ENCODE results near the gene PRKCB. TPM values are rescaled to one million over a fixed set of nuclear protein-coding genes. Genes with fewer than 3 reads are reported as not detected.

The PRKCB gene
- polyA plus RNA-seq, 1 donor (not counting 4 experiments of a cell fraction or from before 2014, with no cell fraction given) = 0.18 TPM

DNA sequence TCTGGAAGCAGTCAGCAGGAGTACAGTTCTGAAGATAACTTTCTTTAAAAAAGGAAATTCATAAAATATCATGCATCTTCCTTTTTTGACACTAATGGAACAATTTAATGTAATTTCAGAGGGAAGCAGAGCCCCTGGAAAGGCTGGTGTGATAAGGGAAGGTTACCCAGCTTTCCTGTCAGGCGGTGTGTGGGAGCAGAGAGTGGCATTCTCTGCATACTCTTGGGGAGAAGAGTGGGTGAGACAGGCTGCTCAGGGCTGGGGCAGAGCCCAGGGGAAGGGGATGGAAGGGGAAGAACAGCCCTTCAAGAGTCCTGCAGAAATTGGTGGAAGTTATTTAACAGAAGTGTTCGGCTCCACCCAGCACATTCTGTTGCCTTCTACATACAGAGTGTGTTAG is 84.7 kb downstream of the PRKCB start:
- dilution Hi-C loops (cut with MboI; ENCODE audit: extremely low pct_ligation_motif_present, low sequenced_read_pairs) = no loop called here
- no peaks in the 10 kb centered on the region for H3K79me2 ChIP-seq (ENCODE audit: control insufficient read depth, insufficient read depth, low read length)
- FAIRE-seq = no peak

GRCh38 chr16:23920899-23921298 is 85.1 kb downstream of the PRKCB start:
- no peak for FAIRE-seq
- H3K4me3 ChIP-seq (ENCODE audit: control insufficient read depth in 2 of 3, extremely low read depth in 1 of 3, insufficient read depth in 2 of 3, low read depth in 1 of 3, low read length in 3 of 3) = no peak overlapping the region
- H3K27ac ChIP-seq (ENCODE audit: control insufficient read depth, insufficient read depth, low read length) = no peak overlapping the region
- DNase-seq (ENCODE audit: low read depth, low spot score) = no peak
- no peaks in the 10 kb centered on the region for H3K4me1 ChIP-seq (ENCODE audit: control insufficient read depth, extremely low read depth, insufficient read depth, low read length)
- no peak overlapping the region for H3K4me2 ChIP-seq (ENCODE audit: control insufficient read depth, extremely low read depth, insufficient read depth, low read depth, low read length)
- H3K9me1 ChIP-seq (ENCODE audit: control insufficient read depth, extremely low read depth, insufficient read depth, low read length) = no peaks in the 10 kb centered on the region
- no peaks in the 10 kb centered on the region for H3K36me3 ChIP-seq (ENCODE audit: control insufficient read depth in 2 of 2, extremely low read depth in 1 of 2, insufficient read depth in 2 of 2, low read length in 2 of 2)
- dilution Hi-C loops (cut with MboI; ENCODE audit: extremely low pct_ligation_motif_present, low sequenced_read_pairs) = no loop called here
- H3K79me2 ChIP-seq (ENCODE audit: control insufficient read depth, insufficient read depth, low read length) = no peaks in the 10 kb centered on the region
- no peak for TF ChIP-seq EZH2 (IDR thresholded peaks at IDR 0.05; ENCODE audit: low read length)
- no peak overlapping the region for H3K9ac ChIP-seq (ENCODE audit: control insufficient read depth, extremely low read depth, insufficient read depth, low read length)
- no peaks in the 10 kb centered on the region for H3K9me3 ChIP-seq (ENCODE audit: control insufficient read depth, low read depth, low read length)
- H4K20me1 ChIP-seq (ENCODE audit: control insufficient read depth, extremely low read depth, insufficient read depth, low read length) = no peaks in the 10 kb centered on the region
- no peak overlapping the region for H2AFZ ChIP-seq (ENCODE audit: control insufficient read depth, low read length)
- H3K27me3 ChIP-seq (ENCODE audit: control insufficient read depth, extremely low read depth, insufficient read depth, low read length) = no peaks in the 10 kb centered on the region

More for the DNA sequence above, 84.7 kb downstream of the PRKCB start:
- DNase-seq (ENCODE audit: low read depth, low spot score) = no peak
- Histone ChIP-seq H3K36me3 (ENCODE audit: control insufficient read depth in 2 of 2, extremely low read depth in 1 of 2, insufficient read depth in 2 of 2, low read length in 2 of 2) (no peaks in the 10 kb centered on the region), H3K4me1 (ENCODE audit: control insufficient read depth, extremely low read depth, insufficient read depth, low read length) (no peaks in the 10 kb centered on the region), H4K20me1 (ENCODE audit: control insufficient read depth, extremely low read depth, insufficient read depth, low read length) (no peaks in the 10 kb centered on the region), H3K9me3 (ENCODE audit: control insufficient read depth, low read depth, low read length) (no peaks in the 10 kb centered on the region), H3K27ac (ENCODE audit: control insufficient read depth, insufficient read depth, low read length) (no peak overlapping the region), H3K9ac (ENCODE audit: control insufficient read depth, extremely low read depth, insufficient read depth, low read length) (no peak overlapping the region), H3K27me3 (ENCODE audit: control insufficient read depth, extremely low read depth, insufficient read depth, low read length) (no peaks in the 10 kb centered on the region), H3K4me2 (ENCODE audit: control insufficient read depth, extremely low read depth, insufficient read depth, low read depth, low read length) (no peak overlapping the region), H2AFZ (ENCODE audit: control insufficient read depth, low read length) (no peak overlapping the region), H3K9me1 (ENCODE audit: control insufficient read depth, extremely low read depth, insufficient read depth, low read length) (no peaks in the 10 kb centered on the region), H3K4me3 (ENCODE audit: control insufficient read depth in 2 of 3, extremely low read depth in 1 of 3, insufficient read depth in 2 of 3, low read depth in 1 of 3, low read length in 3 of 3) (no peak overlapping the region)
- no peak for TF ChIP-seq CTCF (optimal IDR thresholded peaks at IDR 0.05 in 1 of 3, IDR thresholded peaks at IDR 0.05 in 1 of 3, conservative IDR thresholded peaks at IDR 0.05 in 1 of 3; ENCODE audit: extremely low read depth in 1 of 3, insufficient read depth in 2 of 3, low read length in 3 of 3)
- no peak for TF ChIP-seq EZH2 (IDR thresholded peaks at IDR 0.05; ENCODE audit: low read length)

DNA sequence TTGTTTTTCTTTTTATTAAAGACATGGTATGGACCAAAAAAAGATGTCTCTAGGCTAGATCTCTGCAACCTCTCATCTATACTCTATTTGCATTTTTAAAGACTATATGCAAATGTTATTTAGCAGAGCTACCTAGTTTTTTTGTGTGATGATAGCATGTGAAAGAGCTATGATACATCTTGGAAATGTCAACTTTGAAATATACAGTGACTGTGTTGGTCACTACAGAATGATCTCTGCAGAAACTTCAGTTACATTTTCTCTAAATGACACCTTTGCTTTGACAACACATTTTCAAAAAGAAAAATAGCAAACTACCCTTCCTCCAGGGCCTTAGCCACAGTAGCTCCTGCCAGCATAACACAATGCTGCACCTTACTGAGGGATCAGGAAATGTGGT is 86.6 kb downstream of the PRKCB start:
- Histone ChIP-seq H3K27me3 (ENCODE audit: control insufficient read depth, extremely low read depth, insufficient read depth, low read length) (no peaks in the 10 kb centered on the region), H3K9me3 (ENCODE audit: control insufficient read depth, low read depth, low read length) (no peaks in the 10 kb centered on the region), H4K20me1 (ENCODE audit: control insufficient read depth, extremely low read depth, insufficient read depth, low read length) (no peaks in the 10 kb centered on the region), H2AFZ (ENCODE audit: control insufficient read depth, low read length) (no peak overlapping the region), H3K4me1 (ENCODE audit: control insufficient read depth, extremely low read depth, insufficient read depth, low read length) (no peaks in the 10 kb centered on the region), H3K9me1 (ENCODE audit: control insufficient read depth, extremely low read depth, insufficient read depth, low read length) (no peaks in the 10 kb centered on the region), H3K79me2 (ENCODE audit: control insufficient read depth, insufficient read depth, low read length) (no peaks in the 10 kb centered on the region), H3K4me2 (ENCODE audit: control insufficient read depth, extremely low read depth, insufficient read depth, low read depth, low read length) (no peak overlapping the region), H3K4me3 (ENCODE audit: control insufficient read depth in 2 of 3, extremely low read depth in 1 of 3, insufficient read depth in 2 of 3, low read depth in 1 of 3, low read length in 3 of 3) (no peak overlapping the region), H3K9ac (ENCODE audit: control insufficient read depth, extremely low read depth, insufficient read depth, low read length) (no peak overlapping the region), H3K27ac (ENCODE audit: control insufficient read depth, insufficient read depth, low read length) (no peak overlapping the region), H3K36me3 (ENCODE audit: control insufficient read depth in 2 of 2, extremely low read depth in 1 of 2, insufficient read depth in 2 of 2, low read length in 2 of 2) (no peaks in the 10 kb centered on the region)
- DNase-seq (ENCODE audit: low read depth, low spot score) (no peak), FAIRE-seq (no peak)
- TF ChIP-seq CTCF (optimal IDR thresholded peaks at IDR 0.05 in 1 of 3, IDR thresholded peaks at IDR 0.05 in 1 of 3, conservative IDR thresholded peaks at IDR 0.05 in 1 of 3; ENCODE audit: extremely low read depth in 1 of 3, insufficient read depth in 2 of 3, low read length in 3 of 3) = no peak
- TF ChIP-seq EZH2 (IDR thresholded peaks at IDR 0.05; ENCODE audit: low read length) = no peak
- dilution Hi-C loops (cut with MboI; ENCODE audit: extremely low pct_ligation_motif_present, low sequenced_read_pairs) = no loop called here

All from keratinocyte (primary cell).